K562 (cell line): ENCODE results near the gene DUS1L. TPM values are rescaled to one million over a fixed set of nuclear protein-coding genes. Genes with fewer than 3 reads are reported as not detected.
A peak's percentile ranks its signal among the peaks of the same experiment; 100 is the strongest.

ENCODE experiments used
- BRCA1 ChIP-seq, 2 experiments: fragments of 450-650 bp in 1 of 2; sonication (generic) in 1 of 2; formaldehyde crosslinking in 1 of 2; IDR thresholded peaks; 2 replicates each; pipeline versions ENCODE4 v1.5.0 to v1.6.1; 2017 to 2020; ENCODE audit warnings: mild to moderate bottlenecking in 1 of 2, missing genetic modification reagents in 1 of 2
- GABPB2 ChIP-seq: fragments of 250-450 bp; sonication (Bioruptor Pico); conservative IDR thresholded peaks from 2 replicates; pipeline ENCODE4 v1.5.1; 2021; ENCODE audit warnings: mild to moderate bottlenecking
- NELFE ChIP-seq: IDR thresholded peaks from 2 replicates; pipeline ENCODE4 v1.6.1; 2011; ENCODE audit warnings: mild to moderate bottlenecking; ENCODE audit not compliant: insufficient read depth, insufficient read length
- POLR2A ChIP-seq: fragments of 450-650 bp; conservative IDR thresholded peaks from 2 replicates; pipeline ENCODE4 v1.6.1; 2016
- RBM17 ChIP-seq: fragments of 200-400 bp; formaldehyde crosslinking; IDR thresholded peaks from 2 replicates; pipeline ENCODE4 v1.6.1; 2017; ENCODE audit warnings: low read depth, mild to moderate bottlenecking, low read length, borderline replicate concordance
- SUPT5H ChIP-seq: fragments of 450-650 bp; IDR thresholded peaks from 2 replicates; pipeline ENCODE4 v1.6.1; 2016
- XRCC3 ChIP-seq: fragments of 450-650 bp; IDR thresholded peaks from 2 replicates; pipeline ENCODE4 v1.6.1; 2017; ENCODE audit warnings: mild to moderate bottlenecking, moderate library complexity
- ZNF143 ChIP-seq: sonication (generic); formaldehyde crosslinking; IDR thresholded peaks from 2 replicates; pipeline ENCODE4 v1.9.0; 2022; ENCODE audit warnings: mild to moderate bottlenecking, missing genetic modification reagents
- ZNF778 ChIP-seq: fragments of 450-650 bp; formaldehyde crosslinking; IDR thresholded peaks from 2 replicates; pipeline ENCODE4 v1.4.0; 2020; ENCODE audit warnings: mild to moderate bottlenecking, moderate library complexity
- polyA plus RNA-seq, 8 experiments: library from polyadenylated mRNA; depleted of rRNA in 4 of 8; stranded (reverse) in 5 of 8; unstranded in 3 of 8; fragments of >200 nt; fragmentation: Nextera tagmentation in 2 of 8; fragmentation: Illumina TruSeq in 1 of 8; extraction: Ambion mirVana in 2 of 8; extraction: Trizol in 1 of 8; gene quantifications; 2 replicates each; pipeline versions ENCODE4 v1.2.1 to v1.2.3, GENCODE V29; 2011 to 2014; ENCODE audit warnings: inconsistent platforms in 1 of 8, missing spikeins in 1 of 8
- total RNA-seq, 7 experiments: library from RNA; depleted of rRNA in 6 of 7; stranded (reverse); fragments of >200 nt in 6 of 7; fragmentation: Illumina TruSeq in 2 of 7; extraction: Trizol in 2 of 7; gene quantifications; 2 replicates each; pipeline versions ENCODE4 v1.2.1 to v1.2.3, GENCODE V29; 2011 to 2021; ENCODE audit warnings: low replicate concordance in 1 of 7
- TF ChIP-seq, protein P1 (sequence below): sonication (generic); formaldehyde crosslinking; IDR thresholded peaks from 2 replicates; pipeline ENCODE4 v1.8.0; 2023; ENCODE audit warnings: mild to moderate bottlenecking, missing genetic modification reagents
- TF ChIP-seq, protein P2 (sequence below): sonication (generic); formaldehyde crosslinking; IDR thresholded peaks from 2 replicates; pipeline ENCODE4 v1.8.1; 2023; ENCODE audit warnings: missing genetic modification reagents, mild to moderate bottlenecking, borderline replicate concordance

Gene DUS1L
- total and polyA plus RNA-seq, 9 of the 15 experiments (the other 6 are each of a cell fraction or from before 2014, with no cell fraction given): 7.8 to 210 (median 83.9) TPM

DNA sequence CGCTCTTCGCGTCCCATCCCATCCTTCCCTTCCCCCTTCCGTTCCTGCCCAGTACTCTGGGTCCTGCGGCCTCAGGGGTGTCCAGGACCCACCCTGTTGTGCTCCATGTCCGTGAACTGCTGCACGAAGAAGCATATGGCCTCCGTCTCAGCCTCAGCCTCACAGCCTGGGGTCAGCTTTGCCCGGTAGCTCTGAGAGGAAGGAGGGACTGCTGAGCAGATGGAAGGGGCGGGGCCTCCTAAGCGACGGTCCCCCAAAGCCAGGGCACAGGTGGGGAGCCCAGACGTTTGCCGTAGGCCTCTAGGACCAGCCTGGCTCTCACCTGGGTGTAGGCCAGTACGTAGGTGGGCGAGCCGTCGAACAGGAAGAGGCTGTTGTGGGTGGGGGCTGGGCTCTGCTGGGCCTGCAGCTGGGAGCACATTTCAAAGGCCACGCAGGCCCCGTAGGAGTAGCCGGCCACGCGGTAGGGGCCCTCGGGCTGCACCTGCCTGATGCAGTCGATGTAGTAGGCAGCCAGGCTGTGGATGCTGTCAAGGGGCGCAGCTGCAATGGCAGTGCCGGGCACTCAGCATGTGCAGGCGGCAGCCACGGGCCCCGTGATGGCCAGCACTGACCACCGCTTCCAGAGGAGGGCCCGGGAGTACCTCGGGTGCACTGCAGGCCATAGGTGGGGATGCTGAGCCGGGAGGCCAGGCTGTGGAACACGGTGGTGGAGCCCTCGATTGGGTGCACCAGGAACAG, 14.6 kb upstream of the DUS1L start (continued):
- TF ChIP-seq, protein P1, sequence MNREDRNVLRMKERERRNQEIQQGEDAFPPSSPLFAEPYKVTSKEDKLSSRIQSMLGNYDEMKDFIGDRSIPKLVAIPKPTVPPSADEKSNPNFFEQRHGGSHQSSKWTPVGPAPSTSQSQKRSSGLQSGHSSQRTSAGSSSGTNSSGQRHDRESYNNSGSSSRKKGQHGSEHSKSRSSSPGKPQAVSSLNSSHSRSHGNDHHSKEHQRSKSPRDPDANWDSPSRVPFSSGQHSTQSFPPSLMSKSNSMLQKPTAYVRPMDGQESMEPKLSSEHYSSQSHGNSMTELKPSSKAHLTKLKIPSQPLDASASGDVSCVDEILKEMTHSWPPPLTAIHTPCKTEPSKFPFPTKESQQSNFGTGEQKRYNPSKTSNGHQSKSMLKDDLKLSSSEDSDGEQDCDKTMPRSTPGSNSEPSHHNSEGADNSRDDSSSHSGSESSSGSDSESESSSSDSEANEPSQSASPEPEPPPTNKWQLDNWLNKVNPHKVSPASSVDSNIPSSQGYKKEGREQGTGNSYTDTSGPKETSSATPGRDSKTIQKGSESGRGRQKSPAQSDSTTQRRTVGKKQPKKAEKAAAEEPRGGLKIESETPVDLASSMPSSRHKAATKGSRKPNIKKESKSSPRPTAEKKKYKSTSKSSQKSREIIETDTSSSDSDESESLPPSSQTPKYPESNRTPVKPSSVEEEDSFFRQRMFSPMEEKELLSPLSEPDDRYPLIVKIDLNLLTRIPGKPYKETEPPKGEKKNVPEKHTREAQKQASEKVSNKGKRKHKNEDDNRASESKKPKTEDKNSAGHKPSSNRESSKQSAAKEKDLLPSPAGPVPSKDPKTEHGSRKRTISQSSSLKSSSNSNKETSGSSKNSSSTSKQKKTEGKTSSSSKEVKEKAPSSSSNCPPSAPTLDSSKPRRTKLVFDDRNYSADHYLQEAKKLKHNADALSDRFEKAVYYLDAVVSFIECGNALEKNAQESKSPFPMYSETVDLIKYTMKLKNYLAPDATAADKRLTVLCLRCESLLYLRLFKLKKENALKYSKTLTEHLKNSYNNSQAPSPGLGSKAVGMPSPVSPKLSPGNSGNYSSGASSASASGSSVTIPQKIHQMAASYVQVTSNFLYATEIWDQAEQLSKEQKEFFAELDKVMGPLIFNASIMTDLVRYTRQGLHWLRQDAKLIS (CRISPR knock-in tag): no peak
- TF ChIP-seq XRCC3 (no peak), ZNF143 (no peak), NELFE (no peak), BRCA1 (IDR thresholded peaks at IDR 0.05) (no peak), BRCA1 (CRISPR knock-in tag; IDR thresholded peaks at IDR 0.05) (no peak), RBM17 (no peak), SUPT5H (0 out of 2 replicates have a peak, but pooled peaks have one; percentile 8), POLR2A (peak; percentile 1; the same call in 1 of the 2 replicates), GABPB2 (CRISPR knock-in tag) (no peak), ZNF778 (CRISPR knock-in tag) (no peak)
- TF ChIP-seq, protein P2, sequence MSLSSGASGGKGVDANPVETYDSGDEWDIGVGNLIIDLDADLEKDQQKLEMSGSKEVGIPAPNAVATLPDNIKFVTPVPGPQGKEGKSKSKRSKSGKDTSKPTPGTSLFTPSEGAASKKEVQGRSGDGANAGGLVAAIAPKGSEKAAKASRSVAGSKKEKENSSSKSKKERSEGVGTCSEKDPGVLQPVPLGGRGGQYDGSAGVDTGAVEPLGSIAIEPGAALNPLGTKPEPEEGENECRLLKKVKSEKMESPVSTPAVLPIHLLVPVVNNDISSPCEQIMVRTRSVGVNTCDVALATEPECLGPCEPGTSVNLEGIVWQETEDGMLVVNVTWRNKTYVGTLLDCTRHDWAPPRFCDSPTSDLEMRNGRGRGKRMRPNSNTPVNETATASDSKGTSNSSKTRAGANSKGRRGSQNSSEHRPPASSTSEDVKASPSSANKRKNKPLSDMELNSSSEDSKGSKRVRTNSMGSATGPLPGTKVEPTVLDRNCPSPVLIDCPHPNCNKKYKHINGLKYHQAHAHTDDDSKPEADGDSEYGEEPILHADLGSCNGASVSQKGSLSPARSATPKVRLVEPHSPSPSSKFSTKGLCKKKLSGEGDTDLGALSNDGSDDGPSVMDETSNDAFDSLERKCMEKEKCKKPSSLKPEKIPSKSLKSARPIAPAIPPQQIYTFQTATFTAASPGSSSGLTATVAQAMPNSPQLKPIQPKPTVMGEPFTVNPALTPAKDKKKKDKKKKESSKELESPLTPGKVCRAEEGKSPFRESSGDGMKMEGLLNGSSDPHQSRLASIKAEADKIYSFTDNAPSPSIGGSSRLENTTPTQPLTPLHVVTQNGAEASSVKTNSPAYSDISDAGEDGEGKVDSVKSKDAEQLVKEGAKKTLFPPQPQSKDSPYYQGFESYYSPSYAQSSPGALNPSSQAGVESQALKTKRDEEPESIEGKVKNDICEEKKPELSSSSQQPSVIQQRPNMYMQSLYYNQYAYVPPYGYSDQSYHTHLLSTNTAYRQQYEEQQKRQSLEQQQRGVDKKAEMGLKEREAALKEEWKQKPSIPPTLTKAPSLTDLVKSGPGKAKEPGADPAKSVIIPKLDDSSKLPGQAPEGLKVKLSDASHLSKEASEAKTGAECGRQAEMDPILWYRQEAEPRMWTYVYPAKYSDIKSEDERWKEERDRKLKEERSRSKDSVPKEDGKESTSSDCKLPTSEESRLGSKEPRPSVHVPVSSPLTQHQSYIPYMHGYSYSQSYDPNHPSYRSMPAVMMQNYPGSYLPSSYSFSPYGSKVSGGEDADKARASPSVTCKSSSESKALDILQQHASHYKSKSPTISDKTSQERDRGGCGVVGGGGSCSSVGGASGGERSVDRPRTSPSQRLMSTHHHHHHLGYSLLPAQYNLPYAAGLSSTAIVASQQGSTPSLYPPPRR (CRISPR knock-in tag): no peak
